ENCODE results near the gene RAB25. TPM values are rescaled to one million over a fixed set of nuclear protein-coding genes. Genes with fewer than 3 reads are reported as not detected.
A peak's percentile ranks its signal among the peaks of the same experiment; 100 is the strongest.

The RAB25 gene
- total and polyA plus RNA-seq, 2 of the 13 experiments (the other 11 are each of a cell fraction or from before 2014, with no cell fraction given) = 0.20 to 0.22 TPM

- TF ChIP-seq ZBTB44 (CRISPR knock-in tag; IDR thresholded peaks at IDR 0.05) (no peak), RFX5 (IDR thresholded peaks at IDR 0.05; ENCODE audit: low read depth, low read length) (no peak), ZNF205 (CRISPR knock-in tag; IDR thresholded peaks at IDR 0.05) (no peak; the same call in 1 of the 2 replicates), ZNF513 (CRISPR knock-in tag; conservative IDR thresholded peaks at IDR 0.05) (no peak), ZNF432 (CRISPR knock-in tag; IDR thresholded peaks at IDR 0.05; ENCODE audit: borderline replicate concordance) (no peak; the same call in 1 of the 2 replicates), ATF1 (CRISPR knock-in tag; IDR thresholded peaks at IDR 0.05) (no peak), ZFYVE20 (CRISPR knock-in tag; IDR thresholded peaks at IDR 0.05; ENCODE audit: borderline replicate concordance, low read depth) (no peak), SNAPC4 (CRISPR knock-in tag; IDR thresholded peaks at IDR 0.05) (no peak), BRCA1 (CRISPR knock-in tag; IDR thresholded peaks at IDR 0.05) (no peak), HES4 (CRISPR knock-in tag; IDR thresholded peaks at IDR 0.05; ENCODE audit: borderline replicate concordance) (no peak), ZNF557 (CRISPR knock-in tag; IDR thresholded peaks at IDR 0.05) (no peak), ZNF281 (CRISPR knock-in tag; IDR thresholded peaks at IDR 0.05; ENCODE audit: borderline replicate concordance) (peak; percentile 75), ZNF572 (CRISPR knock-in tag; IDR thresholded peaks at IDR 0.05) (no peak), FOSL2 (CRISPR knock-in tag; IDR thresholded peaks at IDR 0.05) (peak; percentile 97), U2AF2 (IDR thresholded peaks at IDR 0.05; ENCODE audit: low read depth, low read length) (no peak), BCL6 (CRISPR knock-in tag; IDR thresholded peaks at IDR 0.05) (peak; percentile 23; the same call in 1 of the 2 replicates), DMAP1 (CRISPR knock-in tag; IDR thresholded peaks at IDR 0.05) (0 out of 2 replicates have a peak, but pooled peaks have one; percentile 19), WIZ (CRISPR knock-in tag; IDR thresholded peaks at IDR 0.05) (no peak), NCOA1 (CRISPR knock-in tag; IDR thresholded peaks at IDR 0.05) (no peak)
These were observed 53.4 kb downstream of the RAB25 start, which contains the start of gene LMNA (continued) for GRCh38 chr1:156114101-156114918.
